MM.1S (cell line): Measurements from ENCODE around the gene RGS6.

Experiments used
- CTCF ChIP-seq: fragments of 300-600 bp; sonication (generic); IDR thresholded peaks from 2 replicates; pipeline ENCODE4 v1.5.1; 2016; ENCODE audit warnings: antibody characterized with exemption, low read length, mixed read lengths
- EZH2 ChIP-seq: fragments of 300-600 bp; sonication (generic); optimal IDR thresholded peaks from 2 replicates; pipeline ENCODE3; 2017; ENCODE audit warnings: low read depth, mild to moderate bottlenecking, antibody characterized with exemption, low read length, mixed read lengths

GRCh38 chr14:72553656-72554055 is 621.4 kb downstream of the RGS6 start:
- TF ChIP-seq CTCF, result no peak
- TF ChIP-seq EZH2, result no peak
